GM18507 (cell line): ENCODE results near the gene INPP4B.

ENCODE experiments used
- DNase-seq: peaks from one replicate; pipeline ENCODE4 v3.0.0; 2011; ENCODE audit warnings: low read depth; ENCODE audit not compliant: insufficient read length; ENCODE audit errors: extremely low spot score
- FAIRE-seq: peaks from 2 replicates; lab custom pipeline; 2011; peaks lifted over from hg19 to GRCh38; lab: Jason Lieb, UNC

Gene INPP4B

DNA sequence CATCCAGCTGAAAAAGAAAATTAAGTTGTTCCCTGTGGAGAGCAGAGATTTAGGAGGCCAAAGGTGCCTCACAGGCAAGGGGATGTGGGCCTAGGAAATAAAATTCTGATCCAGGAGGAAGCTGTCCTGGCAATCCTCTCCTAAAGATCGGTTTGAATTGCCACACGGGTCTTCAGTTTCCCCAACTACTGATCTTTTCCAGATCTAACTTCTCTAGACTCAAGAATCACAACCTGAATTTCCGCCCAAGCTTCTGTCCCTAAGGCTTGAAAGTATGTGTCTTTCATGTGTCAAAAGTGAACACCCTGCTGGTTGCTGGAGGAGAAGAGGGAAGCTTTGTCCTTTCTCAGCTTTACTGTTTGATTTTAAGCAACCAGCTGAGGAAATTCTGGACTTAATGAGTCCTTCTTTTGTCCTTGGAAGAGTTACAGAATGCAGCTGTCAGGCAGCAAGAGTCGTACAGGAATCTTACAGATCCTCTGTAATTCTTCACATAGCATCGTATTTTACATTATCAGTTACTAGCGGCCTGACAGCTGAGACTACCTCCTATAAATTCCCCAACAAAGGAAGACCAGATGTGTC lies 93.8 kb downstream of the INPP4B start:
- DNase-seq (no peak), FAIRE-seq (no peak)

DNA sequence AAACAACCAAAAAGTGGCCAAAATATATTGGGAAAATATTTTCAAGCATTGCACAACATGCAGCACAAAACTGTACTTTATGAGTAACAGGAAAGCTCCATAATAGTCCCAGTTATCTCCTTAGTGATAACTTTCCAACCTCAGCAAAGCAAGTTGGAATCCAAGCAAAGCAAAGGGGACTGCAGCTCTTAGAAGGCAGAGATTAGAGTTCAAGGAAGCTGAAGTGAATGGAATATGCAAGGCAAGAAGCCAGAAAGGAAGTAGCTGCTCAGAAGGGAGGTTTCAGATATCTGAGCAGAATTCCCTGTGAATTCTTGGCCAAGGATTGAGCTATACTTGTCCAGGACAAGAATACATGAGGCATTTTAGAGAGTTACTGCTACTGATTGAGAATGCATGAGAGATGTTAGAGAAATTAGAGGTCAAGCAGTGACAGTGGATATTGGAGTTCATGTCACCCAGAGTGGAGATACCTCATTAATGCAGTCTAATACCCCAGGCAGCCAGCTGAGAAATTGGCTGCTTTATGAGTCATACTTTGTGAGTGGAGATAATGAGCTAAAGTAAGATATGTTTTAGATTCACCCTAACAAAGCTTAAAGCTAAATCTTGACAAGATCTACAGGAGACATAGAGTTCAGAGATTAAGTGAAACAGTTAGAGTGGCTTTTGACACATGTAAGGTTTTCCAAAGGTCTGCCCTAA lies 102.8 kb downstream of the INPP4B start:
- FAIRE-seq = no peak

DNA sequence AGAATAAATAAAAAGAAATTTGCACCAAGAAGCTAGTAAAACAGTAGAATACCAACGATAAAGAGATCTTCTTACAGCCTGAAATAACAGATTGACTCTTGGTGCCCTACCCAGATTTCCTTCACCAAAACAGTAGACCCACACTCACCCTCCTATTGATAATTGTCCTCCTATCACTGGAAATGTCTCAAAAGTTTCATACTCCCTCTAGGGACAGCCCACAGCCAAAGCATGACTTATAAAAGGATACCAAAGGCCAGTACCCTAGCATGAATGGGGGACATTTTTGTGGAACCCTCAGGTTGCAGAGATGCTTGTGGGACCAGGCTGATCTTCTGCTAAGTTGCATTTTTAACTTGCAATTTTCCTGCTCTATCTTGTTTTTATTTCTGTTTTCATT lies 104.1 kb downstream of the INPP4B start:
- FAIRE-seq = no peak
- no peak for DNase-seq

More for the DNA sequence above, 102.8 kb downstream of the INPP4B start:
- no peak for DNase-seq

DNA sequence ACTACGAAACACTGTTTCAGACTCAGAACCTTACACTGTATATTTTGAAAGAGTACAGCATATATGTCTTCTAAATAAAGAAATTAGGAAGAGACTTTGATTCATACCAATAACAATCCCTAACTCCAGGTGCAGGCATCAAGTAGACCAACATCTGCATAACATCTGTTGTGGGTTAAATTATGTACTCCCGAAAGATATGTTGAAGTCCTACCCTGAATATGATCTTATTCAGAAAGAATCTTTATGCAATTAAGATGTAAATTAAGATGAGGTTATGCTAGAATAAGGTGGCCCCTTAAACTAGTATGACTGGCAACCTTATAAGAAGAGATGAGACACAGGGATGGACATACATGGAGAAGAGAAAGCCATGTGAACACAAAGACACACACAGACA lies 117.9 kb downstream of the INPP4B start:
- FAIRE-seq = no peak

DNA sequence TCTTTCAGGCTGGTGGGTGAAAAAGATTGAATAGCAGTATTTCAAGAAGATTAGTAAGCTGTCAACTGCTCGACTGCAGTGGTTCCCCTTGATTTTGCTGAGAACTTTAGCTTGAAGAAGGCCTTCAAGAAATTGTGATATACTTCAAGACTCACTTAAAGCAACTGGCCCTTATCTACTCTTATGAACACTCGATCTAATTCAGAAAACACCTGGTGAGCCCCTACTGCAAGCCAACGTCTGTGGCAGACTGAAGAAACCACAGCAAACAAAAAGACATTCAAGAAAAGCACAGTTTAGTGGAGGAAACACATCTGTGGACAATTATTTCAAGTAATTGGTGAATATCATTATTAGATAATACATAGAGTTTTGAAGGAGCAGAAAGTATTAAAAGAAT lies 119.0 kb downstream of the INPP4B start:
- DNase-seq = no peak
- FAIRE-seq = no peak

More for the DNA sequence above, 117.9 kb downstream of the INPP4B start:
- no peak for DNase-seq

DNA sequence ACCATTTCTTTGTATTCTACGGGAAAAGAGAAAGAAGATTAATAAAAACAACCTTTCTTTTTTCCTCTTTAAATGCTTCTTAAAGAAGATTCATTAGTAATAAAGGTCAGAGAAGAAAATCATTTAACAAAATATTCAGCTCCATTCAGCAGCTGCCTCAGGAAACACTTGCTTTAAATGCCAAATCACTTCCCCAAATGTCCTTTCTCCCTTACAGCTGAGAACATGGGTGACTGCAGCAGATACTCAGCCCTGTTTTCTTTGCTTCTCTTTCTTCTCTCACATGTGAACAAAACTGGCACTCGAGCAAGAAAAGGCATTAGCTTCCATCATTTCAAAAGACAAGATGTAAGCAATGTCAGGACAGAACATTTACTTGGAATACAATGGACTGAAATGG lies 120.2 kb downstream of the INPP4B start:
- no peak for FAIRE-seq
- no peak for DNase-seq

DNA sequence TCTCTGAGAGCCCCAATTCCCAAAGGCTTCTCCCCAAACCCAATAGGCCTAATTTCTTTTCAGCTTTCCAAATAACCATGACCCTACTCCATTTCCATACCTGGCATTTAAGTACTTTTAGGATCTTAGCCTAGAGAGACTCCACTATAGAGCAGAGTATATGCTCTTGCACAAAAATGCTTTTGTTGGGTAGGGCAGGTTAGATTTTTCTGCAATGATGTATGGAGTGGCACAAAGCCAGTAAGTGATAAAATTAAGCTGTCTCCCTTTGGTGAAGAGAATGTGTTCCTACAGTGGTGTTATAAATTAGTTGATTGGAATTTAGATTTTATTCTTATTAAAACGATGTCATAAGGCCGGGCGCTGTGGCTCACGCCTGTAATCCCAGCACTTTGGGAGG lies 124.9 kb downstream of the INPP4B start:
- DNase-seq (no peak), FAIRE-seq (no peak)

DNA sequence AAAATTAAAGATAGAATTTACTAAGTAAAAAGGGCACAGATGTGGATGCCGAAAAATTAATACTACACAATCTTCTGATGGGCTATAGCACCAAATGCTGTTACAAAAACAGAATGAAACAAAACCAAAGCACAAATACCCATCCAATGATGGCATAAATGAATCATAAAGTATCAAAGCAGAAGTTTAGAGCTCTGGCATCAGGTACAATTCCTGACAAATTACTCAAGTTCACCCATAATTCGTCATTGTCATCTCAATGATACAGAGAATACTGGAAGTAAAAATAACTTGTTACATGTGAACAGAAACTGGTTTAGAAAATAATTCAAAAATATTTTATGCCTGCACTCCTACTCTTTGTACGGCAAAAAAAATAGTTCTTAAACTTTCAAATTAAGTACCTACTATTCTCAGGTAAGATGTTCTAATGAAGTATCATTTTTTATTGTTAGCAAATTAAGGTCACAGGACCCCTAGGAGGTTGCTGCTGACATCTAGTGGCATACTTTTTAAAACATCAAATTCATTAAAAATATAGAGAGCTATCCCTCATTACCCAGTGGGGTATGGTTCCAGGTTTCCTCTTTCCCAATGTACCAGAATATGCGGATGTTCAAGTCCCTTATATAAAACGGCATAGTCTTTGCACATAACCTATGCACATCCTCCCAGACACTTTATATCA lies 126.1 kb downstream of the INPP4B start:
- DNase-seq = no peak
- no peak for FAIRE-seq

DNA sequence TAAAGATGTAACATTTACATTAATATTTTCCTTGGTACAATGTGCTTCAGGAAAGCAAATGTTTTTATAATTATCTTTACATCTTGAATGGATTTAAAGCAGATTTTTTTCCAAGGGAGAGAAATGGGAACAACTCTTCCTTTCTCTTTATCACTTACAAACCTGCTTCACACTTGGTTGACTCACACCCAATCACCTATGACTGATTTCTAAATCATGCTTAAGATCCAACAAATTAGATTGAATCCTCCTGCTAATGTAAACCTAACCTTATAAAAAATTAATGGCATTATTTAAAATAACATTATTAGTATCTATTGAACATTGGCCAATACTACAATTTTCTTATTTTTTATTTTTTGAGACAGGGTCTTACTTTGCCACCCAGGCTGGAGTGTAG lies 127.1 kb downstream of the INPP4B start:
- no peak for DNase-seq
- no peak for FAIRE-seq

DNA sequence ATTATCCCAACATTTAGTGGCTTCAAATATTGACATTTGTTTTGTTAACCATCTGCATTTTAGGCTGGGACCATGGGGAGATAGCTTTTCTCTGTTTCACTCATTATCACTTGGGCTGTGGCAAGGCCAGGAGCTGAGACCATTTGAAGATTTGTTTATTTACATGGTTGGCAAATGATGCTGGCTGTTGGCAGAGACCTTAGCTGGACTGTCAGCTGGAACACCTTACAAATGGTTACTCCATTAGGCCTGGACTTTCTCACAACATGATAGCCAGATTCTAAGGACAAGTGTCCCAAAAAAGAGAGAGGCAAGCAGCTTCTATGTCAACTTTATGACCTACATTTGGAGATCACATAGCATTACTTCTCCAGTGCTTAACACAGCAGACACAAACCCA lies 130.4 kb downstream of the INPP4B start:
- DNase-seq (no peak), FAIRE-seq (no peak)

DNA sequence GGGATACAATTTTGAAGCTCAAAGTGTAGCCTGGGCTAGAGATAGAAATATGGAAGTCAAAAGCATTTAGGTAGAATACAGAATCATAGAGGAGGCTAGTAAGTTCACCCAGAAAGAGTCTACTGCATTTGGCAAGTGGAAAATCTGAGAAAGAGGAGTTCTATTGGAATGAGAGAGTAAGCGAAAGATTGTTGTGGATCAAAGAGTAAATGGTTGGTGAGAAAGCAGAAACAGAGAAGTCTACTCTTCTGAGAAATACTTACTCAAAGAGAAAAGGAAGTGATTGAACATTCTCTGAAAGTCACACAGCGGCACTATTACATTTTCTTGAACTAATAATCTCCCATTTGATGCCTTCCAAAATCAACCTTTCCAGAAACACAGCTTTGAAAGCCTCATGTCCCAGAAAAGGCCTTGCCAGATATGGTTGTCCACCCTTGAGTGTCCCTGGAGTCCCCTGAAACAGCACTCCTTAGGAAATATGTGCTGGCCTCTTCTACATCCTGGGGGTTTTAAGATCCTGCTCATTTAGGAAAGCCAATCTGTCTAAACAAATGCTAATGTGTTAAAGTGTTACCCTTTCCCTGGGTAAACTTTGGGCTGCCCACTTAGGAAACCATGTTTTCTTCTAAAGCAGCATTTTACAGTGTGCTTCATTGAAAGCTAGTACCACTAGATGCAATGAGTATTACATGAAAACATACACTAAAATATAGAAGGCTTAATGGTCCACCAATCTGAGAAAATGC lies 132.6 kb downstream of the INPP4B start:
- DNase-seq (no peak), FAIRE-seq (no peak)

DNA sequence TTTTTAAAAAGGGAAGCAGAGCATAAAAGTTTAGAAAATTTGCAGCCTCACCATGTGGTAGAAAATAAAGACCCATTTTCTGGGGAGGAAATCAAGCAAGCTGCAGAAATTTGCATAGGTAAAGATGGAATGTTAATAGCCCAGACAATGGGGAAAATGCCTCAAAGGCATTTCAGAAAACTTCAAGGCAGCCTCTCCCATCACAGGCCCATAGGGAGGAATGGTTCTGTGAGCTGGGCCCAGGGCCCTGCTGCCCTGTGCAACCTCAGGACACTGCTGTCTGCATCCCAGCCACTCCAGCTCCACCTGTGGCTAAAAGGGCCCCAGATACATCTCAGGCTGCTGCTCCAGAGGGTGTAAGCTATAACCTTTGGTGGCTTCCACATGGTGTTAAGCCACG lies 137.9 kb downstream of the INPP4B start:
- DNase-seq (no peak), FAIRE-seq (no peak)

DNA sequence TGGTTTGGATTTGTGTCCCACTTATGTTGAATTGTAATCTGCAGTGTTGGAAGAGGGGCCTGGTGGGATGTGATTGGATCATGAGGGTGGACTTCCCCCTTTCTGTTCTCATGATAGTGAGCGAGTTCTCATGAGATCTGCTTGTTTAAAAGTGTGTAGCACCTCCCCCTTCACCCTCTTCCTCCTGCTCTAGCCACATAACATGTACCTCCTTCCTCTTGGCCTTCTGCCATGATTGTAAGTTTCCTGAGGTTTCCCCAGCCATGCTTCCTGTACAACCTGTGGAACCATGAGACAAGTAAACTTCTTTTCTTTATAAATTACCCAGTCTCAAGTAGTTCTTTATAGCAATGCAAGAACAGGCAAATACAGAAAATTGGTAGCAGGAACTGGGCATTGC lies 138.7 kb downstream of the INPP4B start:
- DNase-seq (no peak), FAIRE-seq (no peak)

DNA sequence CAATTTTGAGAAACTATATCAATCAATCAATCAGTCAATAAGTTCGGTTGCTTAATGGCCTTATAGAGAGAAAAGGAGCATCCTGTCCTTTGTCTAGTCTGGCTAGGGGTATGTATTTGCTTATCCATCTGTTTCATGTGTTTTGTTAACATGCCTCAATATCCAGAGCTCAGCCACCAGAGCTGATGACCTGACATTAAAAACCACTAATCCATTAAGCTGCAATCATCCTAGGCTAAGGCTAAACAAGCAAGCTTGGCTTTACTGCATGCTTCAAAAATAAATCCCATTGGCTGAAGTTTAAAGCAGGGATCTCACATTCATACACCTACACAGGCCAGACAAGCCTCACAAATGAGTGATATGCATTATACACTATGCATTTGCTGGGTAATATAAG lies 139.7 kb downstream of the INPP4B start:
- FAIRE-seq = no peak

DNA sequence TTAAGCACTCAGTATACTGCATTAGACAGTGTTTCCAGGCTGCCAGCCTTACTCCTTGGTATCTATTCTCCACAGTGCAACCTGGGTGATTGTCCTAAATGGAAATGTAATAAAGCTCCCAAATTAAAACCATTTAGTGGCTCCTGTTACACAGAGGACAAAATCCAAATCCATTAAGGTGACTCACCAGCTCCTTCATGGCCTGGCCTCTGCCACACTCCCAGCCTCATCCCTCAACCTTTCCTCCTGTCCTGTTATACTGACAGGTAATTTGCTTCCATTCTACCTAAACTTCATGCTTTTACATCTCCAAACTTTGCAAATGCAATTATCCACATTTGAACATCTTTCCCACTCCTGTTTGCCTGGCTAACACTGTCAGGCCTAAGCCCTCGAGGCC lies 140.3 kb downstream of the INPP4B start:
- no peak for FAIRE-seq
- no peak for DNase-seq

More for the DNA sequence above, 139.7 kb downstream of the INPP4B start:
- DNase-seq = no peak

DNA sequence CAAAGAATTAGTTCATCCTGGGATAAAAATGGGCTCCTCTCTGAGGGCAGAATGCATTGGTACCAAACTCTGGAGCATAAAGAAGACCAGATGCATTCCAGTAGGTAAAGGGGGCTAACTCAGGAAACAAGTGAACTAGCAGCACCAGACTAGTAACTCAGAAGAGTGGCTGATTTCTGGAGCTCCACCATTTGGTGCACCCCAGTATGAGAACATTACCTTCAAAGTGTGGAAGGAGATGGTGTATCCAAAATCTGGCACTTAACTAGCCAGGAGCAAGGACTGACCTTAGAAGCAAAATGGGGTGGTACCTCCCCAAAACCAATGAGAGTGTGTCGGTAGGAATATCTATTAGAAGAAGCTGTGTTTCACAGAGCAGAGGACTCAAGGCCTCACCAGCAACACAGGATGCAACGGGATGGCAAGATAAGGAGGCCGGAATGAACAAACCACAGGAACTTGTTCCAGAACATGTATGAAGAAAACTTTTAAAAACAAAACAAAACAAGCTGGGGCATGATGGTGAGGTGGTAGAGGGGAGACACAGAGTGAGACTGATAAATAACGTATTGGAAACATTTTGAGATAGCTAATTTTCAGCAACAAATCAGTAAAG lies 142.3 kb downstream of the INPP4B start:
- no peak for FAIRE-seq

DNA sequence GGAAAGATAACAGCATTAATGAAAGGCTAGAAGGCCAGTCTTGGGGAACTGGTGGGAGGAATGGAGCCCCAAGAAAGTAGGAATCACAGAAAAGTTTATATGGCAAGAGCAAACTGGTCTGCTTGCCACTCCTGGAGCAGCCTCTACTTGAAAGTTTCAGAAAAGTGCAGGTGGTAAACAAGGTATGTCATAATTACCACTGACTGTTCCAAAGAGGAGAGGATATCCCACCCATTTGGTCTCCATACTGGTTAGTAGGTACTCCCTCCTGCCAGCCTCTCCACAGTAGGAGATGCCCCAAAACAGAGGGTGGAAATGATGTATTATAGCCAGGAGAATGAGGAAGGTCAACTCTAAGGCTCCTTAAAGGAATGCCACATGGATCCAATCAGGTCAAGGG lies 145.1 kb downstream of the INPP4B start:
- FAIRE-seq (no peak), DNase-seq (no peak)

More for the DNA sequence above, 142.3 kb downstream of the INPP4B start:
- no peak for DNase-seq

DNA sequence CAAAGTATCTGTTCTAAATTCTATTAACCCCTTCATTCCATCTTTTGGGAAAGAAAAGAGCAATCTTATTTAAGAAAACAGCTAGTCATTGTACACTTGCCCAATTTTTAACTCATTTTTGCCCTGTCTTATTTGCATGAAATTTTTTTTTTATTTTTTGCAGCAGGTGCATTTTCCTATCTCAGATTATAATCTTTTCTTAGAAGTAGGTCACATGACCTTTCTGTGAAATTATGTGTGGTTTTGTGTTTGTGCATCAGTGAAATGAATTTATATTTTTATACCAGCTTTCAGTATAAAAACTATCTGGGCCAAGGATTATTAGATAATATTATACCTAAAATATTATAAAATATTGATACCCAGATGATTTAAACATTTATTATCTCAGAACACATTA lies 145.6 kb downstream of the INPP4B start:
- no peak for FAIRE-seq
- DNase-seq = no peak

DNA sequence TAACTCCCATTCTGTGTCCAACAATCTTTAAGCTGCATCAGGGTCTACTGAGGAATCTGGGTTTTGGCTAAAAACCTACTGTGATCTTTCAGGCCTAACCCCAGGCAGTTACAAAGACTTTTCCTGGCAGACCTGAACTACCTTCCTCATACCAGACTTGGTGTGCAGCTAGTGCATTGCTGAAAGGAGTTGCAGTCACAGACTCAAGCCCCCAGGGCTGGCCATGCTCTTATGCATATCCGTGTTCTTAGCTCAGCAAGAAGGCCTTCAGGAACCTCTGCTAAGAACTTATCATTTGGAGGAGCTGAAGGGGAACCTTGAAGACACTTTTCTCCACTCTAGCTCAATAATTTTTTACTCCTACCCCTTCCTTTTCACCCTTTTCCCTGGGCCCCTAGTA lies 147.5 kb downstream of the INPP4B start:
- DNase-seq (no peak), FAIRE-seq (no peak)

DNA sequence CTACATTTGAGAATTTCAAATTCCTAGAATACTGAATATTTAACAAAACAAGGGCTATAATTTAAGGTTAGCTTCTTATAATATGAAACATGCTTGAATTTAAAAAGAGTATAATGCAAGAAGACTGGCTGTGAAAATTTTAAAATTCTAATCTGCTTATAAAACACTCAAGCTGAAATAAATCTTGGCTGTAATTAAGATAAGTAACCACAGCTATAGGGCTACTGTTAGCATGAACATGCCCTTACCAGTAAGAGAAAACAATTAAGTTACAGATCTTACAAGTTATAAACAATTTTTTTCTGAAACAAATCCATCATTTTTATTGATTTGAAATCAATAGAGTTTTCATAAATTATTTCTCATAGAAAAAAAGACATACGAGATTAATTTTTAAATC lies 148.2 kb downstream of the INPP4B start:
- no peak for FAIRE-seq
- DNase-seq = no peak
